HG03521 (cell line): ENCODE measurements around the gene SLC24A4.

Experiments
- ATAC-seq: cut with Tn5 transposase; IDR thresholded peaks from one replicate; pipeline ENCODE4 v1.9.1; 2021; ENCODE audit warnings: mild to moderate bottlenecking, moderate library complexity; ENCODE audit not compliant: unreplicated experiment

Gene SLC24A4

GRCh38 chr14:92323011-92323915 lies at the start of gene SLC24A4:
Gene SLC24A4, plus strand, starts transcription at chr14:92323165. Its CDS starts 666 bp downstream, at chr14:92323831.
- ATAC-seq: no peak

DNA sequence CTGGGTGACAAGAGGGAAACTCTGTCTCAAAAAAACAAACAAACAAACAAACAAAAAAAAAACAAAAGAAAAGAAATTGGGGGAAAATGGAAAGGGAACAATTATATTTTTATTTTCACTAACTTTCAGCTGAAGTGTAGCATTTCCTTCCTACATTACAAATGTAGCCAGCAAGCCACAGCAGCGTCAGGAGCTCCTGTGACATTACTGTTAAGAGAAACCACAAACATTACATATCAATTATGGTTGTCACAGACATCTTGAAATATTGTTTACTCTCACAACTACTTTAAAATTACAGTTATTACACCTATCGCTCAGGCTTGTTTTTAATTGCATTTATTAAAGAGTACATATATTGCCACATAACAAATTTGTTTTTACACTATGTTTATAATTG lies 49.8 kb upstream of the SLC24A4 start:
- no peak for ATAC-seq

DNA sequence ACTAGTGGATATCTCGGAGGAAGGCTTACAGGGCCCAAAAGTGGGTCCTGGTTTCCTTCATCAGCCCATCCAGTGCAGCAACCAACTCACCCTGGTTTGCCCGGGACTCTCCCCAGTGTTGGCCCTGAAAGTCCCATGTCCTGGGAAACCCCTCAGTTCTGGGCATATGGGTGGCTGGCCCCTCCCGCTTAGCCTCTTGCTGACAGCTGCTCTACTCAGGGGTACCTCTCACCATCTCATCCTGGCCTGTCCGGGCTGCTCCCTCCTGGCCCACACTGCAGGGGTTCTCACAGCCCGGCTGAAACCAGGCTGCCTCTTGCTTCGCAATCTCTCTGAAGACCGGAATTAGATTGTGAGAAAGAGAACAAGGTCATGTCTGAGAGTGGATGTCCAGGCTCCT lies 48.9 kb upstream of the SLC24A4 start:
- no peak for ATAC-seq

GRCh38 chr14:92276074-92276473 lies 46.9 kb upstream of the SLC24A4 start:
- ATAC-seq: no peak

GRCh38 chr14:92277031-92277430 lies 45.9 kb upstream of the SLC24A4 start:
- ATAC-seq: no peak

DNA sequence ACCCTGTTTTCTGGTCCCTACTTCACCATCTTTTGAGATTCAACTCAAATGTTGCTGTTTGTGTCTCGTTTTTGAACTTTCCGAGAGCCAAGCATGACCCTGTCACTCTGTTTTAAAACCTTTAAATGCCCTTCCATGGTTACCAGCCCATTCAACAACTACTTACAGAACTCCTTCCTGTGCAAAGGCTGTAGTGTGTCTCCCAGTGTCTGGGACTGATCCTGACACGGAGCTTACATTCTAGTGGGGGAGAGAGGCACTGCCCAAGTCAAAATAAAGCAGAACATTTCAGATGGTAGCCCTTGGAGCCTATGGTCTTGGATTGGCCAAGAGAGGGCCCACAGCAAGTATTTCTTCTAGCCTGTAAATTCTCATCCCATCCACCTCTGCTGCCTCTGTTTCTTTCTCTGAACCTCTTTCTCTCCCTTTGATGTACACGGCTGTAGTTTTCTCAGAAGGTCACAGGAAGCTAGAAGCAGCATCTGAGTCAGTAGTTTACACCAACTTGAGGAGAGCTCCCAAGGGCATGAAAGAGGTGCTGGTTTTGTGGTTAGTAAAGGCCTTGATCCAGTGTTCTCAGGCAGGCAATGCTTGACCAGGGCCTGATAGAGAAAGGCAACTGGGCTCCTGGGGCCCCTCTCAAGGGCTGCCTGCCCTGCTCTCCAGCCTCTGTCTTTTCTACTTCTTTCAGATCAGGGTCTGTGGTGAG lies 42.3 kb upstream of the SLC24A4 start:
- ATAC-seq: no peak

GRCh38 chr14:92282669-92283068 lies 40.3 kb upstream of the SLC24A4 start:
- no peak for ATAC-seq

- no peak for ATAC-seq
These were observed 37.7 kb upstream of the SLC24A4 start for GRCh38 chr14:92285311-92285710.

DNA sequence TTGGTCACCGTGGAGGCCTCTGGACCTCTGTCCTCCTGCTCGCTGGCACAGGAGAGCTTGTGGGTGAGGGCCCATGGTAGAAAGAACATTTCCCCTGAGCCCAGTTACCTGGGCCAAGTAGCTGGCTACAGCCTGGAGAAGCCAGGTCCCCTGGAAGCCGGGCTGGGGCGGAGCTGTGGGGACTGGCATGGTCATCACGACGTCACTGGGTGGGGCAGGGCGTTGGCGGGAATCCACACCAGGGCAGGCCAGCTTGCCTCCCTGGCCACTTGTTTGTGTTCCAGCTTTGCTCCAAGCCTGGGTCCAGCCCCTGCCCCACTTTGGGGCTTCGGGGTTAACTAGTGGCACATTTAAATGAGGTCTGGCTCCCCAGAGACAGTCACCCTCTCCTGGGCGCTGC lies 35.0 kb upstream of the SLC24A4 start:
- no peak for ATAC-seq

- no peak for ATAC-seq
These were observed 33.8 kb upstream of the SLC24A4 start for GRCh38 chr14:92288994-92289660.

- ATAC-seq: no peak
These were observed 30.3 kb upstream of the SLC24A4 start for GRCh38 chr14:92292673-92293072.

- no peak for ATAC-seq
These were observed 28.5 kb upstream of the SLC24A4 start for GRCh38 chr14:92294506-92294905.

- ATAC-seq: no peak
These were observed 25.0 kb upstream of the SLC24A4 start for GRCh38 chr14:92297818-92298595.

DNA sequence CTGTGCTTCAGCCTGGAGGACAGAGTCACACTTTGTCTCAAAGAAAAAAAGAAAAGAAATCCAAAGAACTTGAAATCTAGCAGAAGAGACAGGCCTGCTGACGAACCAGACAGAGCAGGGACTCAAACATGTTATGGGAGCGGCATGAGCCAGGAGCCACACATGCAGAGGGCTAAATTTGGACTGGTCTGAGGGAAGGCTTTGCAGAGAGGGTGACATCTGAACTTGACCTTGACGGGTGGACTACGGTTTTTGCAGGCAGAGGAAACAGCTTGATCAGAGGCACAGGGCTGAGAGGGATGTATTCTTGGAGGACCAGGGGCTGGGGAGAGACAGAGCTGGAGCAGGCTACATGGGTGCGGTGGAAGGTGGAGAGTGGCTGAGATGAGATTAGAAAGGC lies 20.5 kb upstream of the SLC24A4 start:
- ATAC-seq: no peak

DNA sequence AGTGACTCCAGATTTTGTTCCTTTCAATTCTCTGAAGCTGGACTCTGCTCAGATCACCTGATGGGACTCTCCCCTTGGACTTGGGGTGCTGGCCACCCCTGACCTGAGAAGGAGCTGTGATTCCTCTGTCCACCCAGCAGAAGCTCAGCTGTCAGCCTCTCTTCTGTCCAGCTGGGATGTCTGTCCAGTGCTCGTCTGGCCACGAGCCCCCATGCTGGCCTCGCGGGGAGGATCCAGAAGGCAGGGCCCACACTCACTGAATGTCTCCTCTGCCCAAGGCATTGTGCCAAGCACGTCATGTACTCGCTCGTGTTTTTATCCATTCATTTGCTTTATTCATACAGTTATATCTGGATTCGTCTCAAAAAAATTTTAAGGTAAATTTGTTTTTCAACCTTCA lies 14.2 kb upstream of the SLC24A4 start:
- no peak for ATAC-seq

DNA sequence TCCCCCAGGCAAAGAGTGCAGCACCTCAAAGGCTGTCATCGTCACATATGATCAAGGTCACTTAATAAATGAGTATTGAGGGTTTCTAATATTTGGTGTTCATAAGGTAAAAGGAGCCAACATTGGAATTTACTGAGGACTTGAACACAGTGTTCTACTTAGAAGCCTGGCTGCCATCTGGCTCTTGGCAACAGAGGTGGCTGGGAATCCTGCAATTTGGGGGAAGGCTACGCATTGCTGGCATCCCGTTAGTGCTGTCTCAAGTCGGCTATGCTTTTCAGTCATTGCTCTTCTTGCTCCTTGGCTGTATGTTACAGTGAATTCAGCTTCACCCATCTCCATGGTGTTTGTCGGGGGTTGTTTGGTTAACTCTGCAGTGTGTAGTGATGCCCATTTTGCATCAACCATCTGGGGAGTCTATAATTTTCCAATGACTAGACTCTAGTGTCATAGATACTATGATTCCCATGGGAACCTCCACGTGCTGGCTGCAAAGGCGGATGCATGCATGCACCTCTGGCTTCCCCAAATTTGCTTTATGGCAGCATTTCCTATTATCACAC lies 12.9 kb upstream of the SLC24A4 start:
- ATAC-seq: no peak

GRCh38 chr14:92310776-92311375 lies 12.1 kb upstream of the SLC24A4 start:
- ATAC-seq: no peak

GRCh38 chr14:92314182-92314581 lies 8.8 kb upstream of the SLC24A4 start:
- no peak for ATAC-seq

GRCh38 chr14:92315050-92315805 lies 7.7 kb upstream of the SLC24A4 start:
- no peak for ATAC-seq
